Activated T-cell treated with anti-CD3 and anti-CD28 coated beads for 1 hour (primary cell): ENCODE measurements around the gene ADK.

Experiments used
- DNase-seq: peaks from one replicate; pipeline ENCODE4 v3.0.0-alpha.2; 2020; ENCODE audit warnings: low read depth

ADK gene

DNA sequence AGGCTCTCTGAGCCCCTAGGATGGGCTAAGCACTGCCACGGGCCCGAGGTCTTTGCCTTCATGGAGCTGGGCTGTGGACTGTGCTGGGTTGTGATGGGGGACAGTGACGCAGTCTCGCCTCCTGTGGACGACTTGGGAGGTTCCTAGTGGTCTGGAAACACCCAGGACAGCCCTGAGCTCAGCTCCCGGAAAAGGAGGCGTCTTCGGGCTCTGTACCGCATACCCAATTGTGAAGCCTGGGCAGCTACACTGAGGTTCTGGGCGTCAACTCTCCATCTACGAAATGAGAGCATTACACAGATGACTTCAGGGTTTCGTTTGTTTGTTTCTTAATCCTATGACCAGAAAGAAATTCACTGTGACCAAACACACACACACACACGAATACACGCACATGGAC is 595.8 kb downstream of the ADK start:
- no peak for DNase-seq

DNA sequence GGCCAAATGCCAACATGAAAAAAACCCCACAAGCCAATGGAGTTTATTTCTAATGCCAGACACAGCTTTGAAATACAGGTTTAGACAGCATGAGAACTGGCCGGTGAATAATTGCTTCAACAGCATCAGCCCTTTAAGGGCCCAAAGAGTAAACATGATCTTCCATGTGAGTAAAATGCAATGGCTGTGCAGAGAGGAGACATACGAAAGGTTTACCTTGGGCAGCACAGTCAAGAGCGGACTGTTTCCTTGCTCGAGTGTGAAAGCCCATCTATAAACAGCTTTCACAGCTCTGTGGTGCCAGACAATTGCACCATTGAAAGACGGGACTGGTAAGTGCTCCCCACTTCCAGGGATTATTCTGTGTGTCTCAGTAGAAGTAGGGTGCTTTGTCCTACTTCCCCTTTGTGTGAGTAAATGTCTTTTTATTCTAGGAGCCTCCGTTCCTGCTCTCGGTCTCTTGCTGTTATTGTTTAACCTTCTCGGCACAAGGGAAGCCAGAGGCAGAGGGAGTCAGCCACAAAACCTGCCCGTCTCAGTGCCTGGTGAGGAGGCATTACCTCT is 597.5 kb downstream of the ADK start:
- DNase-seq: no peak

GRCh38 chr10:74750848-74751274 is 599.8 kb downstream of the ADK start:
- DNase-seq: no peak

GRCh38 chr10:74752371-74753040 is 601.5 kb downstream of the ADK start:
- DNase-seq: no peak

GRCh38 chr10:74753442-74754211 is 602.6 kb downstream of the ADK start:
- DNase-seq: no peak

DNA sequence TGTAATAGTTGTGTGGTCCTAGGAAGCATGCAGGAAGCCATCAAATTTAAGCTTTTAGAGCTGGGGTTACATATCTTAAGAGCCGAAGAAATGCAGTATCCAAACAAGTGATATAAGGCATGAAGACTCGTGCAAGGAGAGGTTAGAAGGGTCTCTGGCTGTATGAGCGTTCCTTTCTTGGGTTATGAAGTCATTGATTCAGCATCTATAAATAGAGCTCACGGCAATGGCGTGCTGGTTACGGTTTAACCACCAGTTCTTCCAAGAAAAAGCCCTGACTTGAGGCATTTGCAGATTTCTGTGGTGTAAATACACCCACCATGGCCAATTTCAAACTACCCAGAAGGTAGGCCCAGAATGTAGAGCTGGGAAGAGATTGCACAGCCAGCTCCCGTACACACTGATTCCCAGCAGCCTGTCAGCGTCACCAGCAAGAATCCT is 603.4 kb downstream of the ADK start:
- no peak for DNase-seq

DNA sequence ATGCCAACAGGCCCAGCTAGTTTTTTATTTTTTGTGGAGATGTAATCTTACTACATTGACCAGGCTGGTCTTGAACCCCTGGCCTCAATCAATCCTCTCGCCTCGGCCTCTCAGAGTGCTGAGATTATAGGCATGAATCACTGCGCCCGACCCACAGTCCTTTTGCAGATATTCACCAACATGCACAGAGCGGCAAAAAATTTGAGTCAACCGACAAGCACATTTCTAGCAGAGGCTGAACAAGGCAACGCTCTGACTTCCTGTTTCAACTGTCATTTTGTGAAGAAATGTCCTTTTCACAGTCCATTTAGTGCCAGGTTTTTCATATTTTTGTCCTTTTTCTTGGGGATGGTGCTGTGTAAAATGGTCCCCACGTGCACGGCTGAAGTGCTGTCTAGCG is 604.3 kb downstream of the ADK start:
- no peak for DNase-seq
